HG02852 (cell line): Measurements from ENCODE around the gene PCDHGA7.
A peak's percentile ranks its signal among the peaks of the same experiment; 100 is the strongest.
"Not testable (repeated sequence)": the region's sequence is repeated elsewhere in the genome, so short reads cannot be mapped to it uniquely, and the experiment has no call there.

Experiments
- ATAC-seq: cut with Tn5 transposase; IDR thresholded peaks from one replicate; pipeline ENCODE4 v1.9.1; 2021; ENCODE audit warnings: mild to moderate bottlenecking, moderate library complexity; ENCODE audit not compliant: unreplicated experiment

PCDHGA7 gene

GRCh38 chr5:141397756-141398551, 15.4 kb downstream of the PCDHGA7 start, which contains the start of gene PCDHGB5:
PCDHGB5 (plus strand) TSS chr5:141397947; CDS start chr5:141398128, 181 bp downstream.
- ATAC-seq: peak; percentile 98

GRCh38 chr5:141398608-141399007, 16.1 kb downstream of the PCDHGA7 start:
- ATAC-seq: no peak

GRCh38 chr5:141399555-141400258, 17.2 kb downstream of the PCDHGA7 start:
- ATAC-seq: no peak

- no peak for ATAC-seq
Observed at GRCh38 chr5:141402553-141403243, 20.2 kb downstream of the PCDHGA7 start, which contains the start of gene PCDHGA9. PCDHGA9 (plus strand) TSS chr5:141402778; CDS start chr5:141402953, 175 bp downstream.

- no peak for ATAC-seq
Observed at GRCh38 chr5:141403387-141403786, 20.8 kb downstream of the PCDHGA7 start.

- peak; percentile 67 for ATAC-seq
Observed at GRCh38 chr5:141407790-141408505, 25.4 kb downstream of the PCDHGA7 start, which contains the start of gene PCDHGB6. PCDHGB6 (plus strand) TSS chr5:141408021; CDS start chr5:141408203, 182 bp downstream.

GRCh38 chr5:141409598-141410306, 27.2 kb downstream of the PCDHGA7 start:
- no peak for ATAC-seq

- no peak for ATAC-seq
Observed at GRCh38 chr5:141411575-141411974, 29.0 kb downstream of the PCDHGA7 start.

GRCh38 chr5:141412854-141413539, 30.5 kb downstream of the PCDHGA7 start, which contains the start of gene PCDHGA10:
PCDHGA10 (plus strand) TSS chr5:141412987; CDS start chr5:141413176, 189 bp downstream.
- peak; percentile 65 for ATAC-seq

- no peak for ATAC-seq
Observed at GRCh38 chr5:141413540-141414069, 31.1 kb downstream of the PCDHGA7 start.

- ATAC-seq: not testable (repeated sequence)
Observed at GRCh38 chr5:141414548-141415274, 32.2 kb downstream of the PCDHGA7 start.

GRCh38 chr5:141415275-141415618, 32.7 kb downstream of the PCDHGA7 start:
- ATAC-seq: not testable (repeated sequence)

- ATAC-seq: peak; percentile 75
Observed at GRCh38 chr5:141417494-141418172, 35.1 kb downstream of the PCDHGA7 start, which contains the start of gene PCDHGB7. PCDHGB7 (plus strand) TSS chr5:141417677; CDS start chr5:141417860, 183 bp downstream.

GRCh38 chr5:141419074-141419880, 36.7 kb downstream of the PCDHGA7 start:
- no peak for ATAC-seq

GRCh38 chr5:141420855-141421488, 38.4 kb downstream of the PCDHGA7 start, which contains the start of gene PCDHGA11:
PCDHGA11 (plus strand) TSS chr5:141421051; CDS start chr5:141421228, 177 bp downstream.
- ATAC-seq: peak; percentile 43

GRCh38 chr5:141421489-141421855, 38.9 kb downstream of the PCDHGA7 start:
- no peak for ATAC-seq
